ENCODE data around the gene PRR23E. TPM values are rescaled to one million over a fixed set of nuclear protein-coding genes. Genes with fewer than 3 reads are reported as not detected.
A peak's percentile ranks its signal among the peaks of the same experiment; 100 is the strongest.

PRR23E gene
- total RNA-seq, 4 donors from 2014 or later: not detected

- intact Hi-C loops (cut with DNase I; ENCODE audit: low total_unique reads): no loop called here
- no peak overlapping the region for H3K4me3 ChIP-seq (ENCODE audit: low read depth, poor library complexity, severe bottlenecking)
- TF ChIP-seq POLR2A (IDR thresholded peaks at IDR 0.05): no peak
- peak in 1 of 2 donors; percentile 57 for DNase-seq (ENCODE audit: low spot score in 2 of 2)
- WGBS, 2 donors: 89 to 91% methylated on average over 5 of the region's 5 CpGs
These were observed 20.7 kb upstream of the PRR23E start for GRCh38 chr3:127172211-127172610.

GRCh38 chr3:127172781-127173515 is 20.0 kb upstream of the PRR23E start:
- no peak overlapping the region for H3K4me3 ChIP-seq (ENCODE audit: low read depth, poor library complexity, severe bottlenecking)
- TF ChIP-seq POLR2A (IDR thresholded peaks at IDR 0.05) (no peak), CTCF (IDR thresholded peaks at IDR 0.05) (no peak)
- WGBS, 2 donors: 43 to 52% methylated on average over 22 of the region's 22 CpGs
- intact Hi-C loops (cut with DNase I; ENCODE audit: low total_unique reads): no loop called here
- peak in 1 of 2 donors; percentile 84 for DNase-seq (ENCODE audit: low spot score in 2 of 2)

DNA sequence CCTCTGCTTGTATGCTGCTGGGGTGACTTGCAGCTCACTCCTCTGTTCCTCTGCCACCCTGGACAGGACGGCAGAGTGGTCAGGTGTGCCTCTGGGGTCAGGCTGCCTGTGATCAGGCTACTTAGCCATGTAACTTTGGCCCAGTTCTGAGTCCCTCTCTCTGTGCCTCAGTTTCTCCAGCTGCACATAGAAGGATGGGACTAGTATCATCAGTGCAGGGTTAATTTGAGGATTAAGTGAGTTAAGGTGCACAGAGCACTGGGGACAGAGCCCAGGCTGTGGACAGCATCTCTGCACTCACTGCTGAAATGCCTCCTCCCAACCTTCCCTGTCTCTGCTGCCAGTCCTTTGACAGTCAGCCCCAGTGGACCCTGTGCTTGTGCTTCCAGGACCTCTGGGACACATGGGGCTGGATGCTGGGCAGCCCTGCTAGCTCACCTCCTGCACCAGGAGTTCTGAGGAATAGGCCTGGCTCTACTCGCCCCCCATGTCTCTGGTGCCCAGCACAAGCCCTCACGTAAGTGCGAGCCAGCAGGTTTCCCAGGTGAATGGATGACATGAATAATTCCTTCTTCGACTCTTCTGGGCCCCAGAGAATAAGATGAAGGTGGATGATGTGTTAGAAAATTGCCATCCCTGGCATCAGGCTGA is 19.3 kb upstream of the PRR23E start:
- WGBS, 2 donors: 78 to 81% methylated on average over 5 of the region's 5 CpGs
- DNase-seq (ENCODE audit: low spot score in 2 of 2): no peak
- TF ChIP-seq CTCF (IDR thresholded peaks at IDR 0.05) (no peak), POLR2A (IDR thresholded peaks at IDR 0.05) (no peak)
- H3K4me3 ChIP-seq (ENCODE audit: low read depth, poor library complexity, severe bottlenecking): no peak overlapping the region
- intact Hi-C loops (cut with DNase I; ENCODE audit: low total_unique reads): no loop called here

GRCh38 chr3:127174284-127174683 is 18.6 kb upstream of the PRR23E start:
- 62 to 76% methylated on average over 4 of the region's 4 CpGs for WGBS, 2 donors
- intact Hi-C loops (cut with DNase I; ENCODE audit: low total_unique reads): no loop called here
- TF ChIP-seq POLR2A (IDR thresholded peaks at IDR 0.05) (no peak), CTCF (IDR thresholded peaks at IDR 0.05) (no peak)
- DNase-seq (ENCODE audit: low spot score in 2 of 2): peak in 1 of 2 donors; percentile 26
- no peak overlapping the region for H3K4me3 ChIP-seq (ENCODE audit: low read depth, poor library complexity, severe bottlenecking)

DNA sequence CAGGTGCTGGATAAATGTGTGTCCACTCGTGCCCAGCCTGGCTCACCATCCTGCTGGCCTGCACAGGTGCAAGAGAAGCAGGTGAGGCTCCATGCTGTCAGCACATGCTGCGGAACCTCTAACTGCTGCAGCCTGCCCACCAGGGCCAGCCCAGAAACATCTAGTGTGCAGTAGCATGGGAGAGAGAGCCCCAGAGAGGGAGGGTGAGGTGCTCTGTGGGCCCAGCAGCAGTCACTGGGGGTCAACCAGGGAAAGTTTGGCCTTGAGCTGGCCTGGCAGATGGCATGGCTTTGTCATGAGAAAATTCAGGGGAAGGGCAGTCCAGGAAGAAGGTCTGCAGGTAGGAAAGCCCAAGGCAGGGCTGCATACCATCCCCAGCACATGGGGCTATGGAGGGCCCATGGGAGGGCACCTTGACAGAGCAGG is 18.2 kb upstream of the PRR23E start:
- H3K4me3 ChIP-seq (ENCODE audit: low read depth, poor library complexity, severe bottlenecking): no peak overlapping the region
- intact Hi-C loops (cut with DNase I; ENCODE audit: low total_unique reads): no loop called here
- TF ChIP-seq CTCF (IDR thresholded peaks at IDR 0.05) (no peak), POLR2A (IDR thresholded peaks at IDR 0.05) (no peak)
- peak in 1 of 2 donors; percentile 65 for DNase-seq (ENCODE audit: low spot score in 2 of 2)
- 100% methylated on average over 1 to 2 of the region's 2 CpGs for WGBS, 2 donors

DNA sequence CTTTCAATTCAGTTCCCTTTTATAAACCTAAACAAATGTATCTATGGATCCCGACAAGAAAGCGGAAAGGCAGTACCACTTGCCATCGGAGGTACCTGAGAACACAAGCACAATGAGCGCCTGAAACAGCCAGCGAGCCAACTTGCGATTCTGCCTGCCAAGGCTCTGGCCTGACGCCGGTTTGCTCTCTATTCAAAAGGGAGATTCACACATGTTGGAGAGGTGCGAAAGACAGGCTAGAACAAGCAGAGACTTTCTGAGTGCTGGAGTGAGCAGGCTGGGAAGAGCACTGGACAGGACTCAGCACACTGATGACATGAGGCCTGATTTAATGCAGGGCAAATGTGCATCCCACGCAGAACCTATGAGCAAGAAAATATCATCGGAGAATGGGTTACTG is 17.7 kb upstream of the PRR23E start:
- peak in 1 of 2 donors; percentile 65 for DNase-seq (ENCODE audit: low spot score in 2 of 2)
- intact Hi-C loops (cut with DNase I; ENCODE audit: low total_unique reads): no loop called here
- no peak overlapping the region for H3K4me3 ChIP-seq (ENCODE audit: low read depth, poor library complexity, severe bottlenecking)
- no peak for TF ChIP-seq POLR2A (IDR thresholded peaks at IDR 0.05)
- TF ChIP-seq CTCF (IDR thresholded peaks at IDR 0.05): no peak
- 44 to 51% methylated on average over 11 of the region's 11 CpGs for WGBS, 2 donors
